Stomach (tissue), 9 donors: Measurements from ENCODE around the gene CFAP92. TPM values are rescaled to one million over a fixed set of nuclear protein-coding genes. Genes with fewer than 3 reads are reported as not detected.

Experiments
- DNase-seq, 2 donors: peaks; one replicate each; pipeline versions ENCODE4 v3.0.0 to v3.0.0-alpha.2; 2013 to 2019
- H3K27ac ChIP-seq, 5 donors: fragments of 200-600 bp in 4 of 5; sonication (generic) in 4 of 5; one replicate each; pipeline ENCODE4 v1.5.1; 2013 to 2019; ENCODE audit warnings: mild to moderate bottlenecking in 1 of 5, moderate library complexity in 1 of 5
- H3K27me3 ChIP-seq, 3 donors: fragments of 200-600 bp; sonication (generic); one replicate each; pipeline ENCODE4 v1.5.1; 2017 to 2019; ENCODE audit warnings: mixed run types in 1 of 3
- H3K36me3 ChIP-seq, 4 donors: fragments of 200-600 bp; sonication (generic); 1 replicate in 3 of 4; 2 replicates in 1 of 4; pipeline ENCODE4 v1.5.1; 2016 to 2019
- H3K4me1 ChIP-seq, 4 donors: fragments of 200-600 bp; sonication (generic); one replicate each; pipeline ENCODE4 v1.5.1; 2016 to 2019
- H3K4me3 ChIP-seq, 4 donors: fragments of 200-600 bp; sonication (generic) in 3 of 4; one replicate each; pipeline ENCODE4 v1.5.1; 2016 to 2019; ENCODE audit warnings: mild to moderate bottlenecking in 1 of 4
- H3K9me3 ChIP-seq, 4 donors: fragments of 200-600 bp; sonication (generic); one replicate each; pipeline ENCODE4 v1.5.1; 2016 to 2019
- CTCF ChIP-seq, 7 experiments: fragments of 450-650 bp in 4 of 7; fragments of 200-600 bp in 3 of 7; sonication (generic) in 3 of 7; IDR thresholded peaks; one replicate each; pipeline ENCODE4 v1.5.1; 2016 to 2019; ENCODE audit warnings: antibody characterized with exemption in 7 of 7, control low read depth in 2 of 7, mild to moderate bottlenecking in 1 of 7
- EP300 ChIP-seq: sonication (generic); formaldehyde crosslinking; IDR thresholded peaks from one replicate; pipeline ENCODE4 v1.6.1; 2017; ENCODE audit warnings: antibody characterized with exemption
- POLR2A ChIP-seq, 4 donors: fragments of 450-650 bp; IDR thresholded peaks; one replicate each; pipeline ENCODE4 v1.6.1; 2016; ENCODE audit warnings: antibody characterized with exemption in 4 of 4, control low read depth in 2 of 4, mild to moderate bottlenecking in 1 of 4, moderate library complexity in 1 of 4
- POLR2AphosphoS5 ChIP-seq, 3 donors: sonication (generic); formaldehyde crosslinking; IDR thresholded peaks; one replicate each; pipeline ENCODE4 v1.6.1; 2016; ENCODE audit warnings: antibody characterized with exemption in 3 of 3
- WGBS, 5 donors: extraction: QIAGEN DNeasy Blood & Tissue Kit in 3 of 5; methylation state at CpG; one replicate each; pipeline versions ENCODE4 v1.1.5 to v1.1.7; 2013 to 2018; 5-methylcytosine and 5-hydroxymethylcytosine counted together
- intact Hi-C: fragments of 100-400 bp; cut with DNase I; formaldehyde crosslinking; loops from one replicate; pipeline ENCODE4 v1.15.1; 2023; ENCODE audit warnings: low total_unique reads
- polyA plus RNA-seq, 3 donors: library from polyadenylated mRNA; stranded (reverse); fragments of 200-250 nt; gene quantifications; one replicate each; pipeline ENCODE4 v1.2.3, GENCODE V29; 2013
- small RNA-seq, 4 donors: library from RNA; depleted of rRNA; stranded (forward); fragments of <200 nt; gene quantifications; one replicate each; pipeline ENCODE3, GENCODE V24; 2016
- total RNA-seq, 5 donors: library from RNA; depleted of rRNA; stranded (reverse); fragments of >200 nt; gene quantifications; one replicate each; pipeline versions ENCODE4 v1.1.0 to v1.2.3, GENCODE V29; 2014 to 2016
- donor health status: healthy with polysubstance abuse.
- donor health status: Bipolar disorder and iron deficiency.
- donor health status: healthy.

Gene CFAP92
- total and polyA plus RNA-seq, 8 donors = 0.50 to 13.4 (median 2.3) TPM

GRCh38 chr3:128863560-128863959, 130.3 kb downstream of the CFAP92 start:
- Histone ChIP-seq H3K36me3 (no peaks in the 10 kb centered on the region), H3K27ac (no peak overlapping the region), H3K27me3 (no peaks in the 10 kb centered on the region), H3K4me1 (peaks cover 0 to 11% (median 4%) of the 10 kb centered on the region in 4 donors), H3K9me3 (peaks cover 14 to 29% (median 23%) of the 10 kb centered on the region in 4 donors), H3K4me3 (no peak overlapping the region)
- WGBS, 5 donors = 56 to 87% (median 73%) methylated on average over 3 of the region's 3 CpGs
- intact Hi-C loops = no loop called here
- no peak for DNase-seq
- TF ChIP-seq POLR2A (IDR thresholded peaks at IDR 0.05) = no peak
- TF ChIP-seq EP300 = no peak
- TF ChIP-seq CTCF (IDR thresholded peaks at IDR 0.05) = no peak
- no peak for TF ChIP-seq POLR2AphosphoS5 (IDR thresholded peaks at IDR 0.05)

GRCh38 chr3:128861491-128861890, 132.4 kb downstream of the CFAP92 start:
- H3K36me3 ChIP-seq = no peaks in the 10 kb centered on the region
- DNase-seq = no peak
- WGBS, 5 donors = 77 to 92% (median 88%) methylated on average over 6 of the region's 6 CpGs
- peaks cover 0 to 11% (median 4%) of the 10 kb centered on the region in 4 donors for H3K4me1 ChIP-seq
- no peak overlapping the region for H3K27ac ChIP-seq
- TF ChIP-seq POLR2A (IDR thresholded peaks at IDR 0.05) (no peak), CTCF (IDR thresholded peaks at IDR 0.05) (no peak), POLR2AphosphoS5 (IDR thresholded peaks at IDR 0.05) (no peak), EP300 (no peak)
- intact Hi-C loops = no loop called here
- H3K9me3 ChIP-seq = peaks cover 14 to 47% (median 32%) of the 10 kb centered on the region in 4 donors
- no peaks in the 10 kb centered on the region for H3K27me3 ChIP-seq
- H3K4me3 ChIP-seq = no peak overlapping the region

Small RNA genes within 50 kb of the gene (small RNA-seq; reads per million reads assigned to genes)
- gene AC112484.4 = 0 reads per million in 4 donors

Other genes starting within 250 kb of the CFAP92 start
- gene ACAD9, start 114.5 kb downstream of the CFAP92 start, total RNA-seq = 100 to 1,000 TPM in 1 of 5 donors, 10 to 100 TPM in 4; 21.0 to 160 (median 38.7) TPM
- gene ACAD9, start 114.5 kb downstream of the CFAP92 start, polyA plus RNA-seq = 10 to 100 TPM; 17.1 to 24.5 (median 20.9) TPM
- 10 to 100 TPM in 3 of 5 donors, 1 to 10 TPM in 2; 1.0 to 13.9 (median 10.3) TPM for gene EFCC1, start 7.2 kb upstream of the CFAP92 start, total RNA-seq
- 10 to 100 TPM in 1 of 3 donors, 1 to 10 TPM in 2; 3.4 to 10.7 (median 8.2) TPM for gene EFCC1, start 7.2 kb upstream of the CFAP92 start, polyA plus RNA-seq
- not detected for gene GP9, start 66.7 kb upstream of the CFAP92 start, total RNA-seq
- not detected for gene GP9, start 66.7 kb upstream of the CFAP92 start, polyA plus RNA-seq
- 10 to 100 TPM in 4 of 5 donors, 1 to 10 TPM in 1; 6.1 to 70.6 (median 22.6) TPM for gene RAB43, start 127.7 kb upstream of the CFAP92 start, total RNA-seq
- 10 to 100 TPM in 2 of 3 donors, 1 to 10 TPM in 1; 4.3 to 18.1 (median 10.5) TPM for gene RAB43, start 127.7 kb upstream of the CFAP92 start, polyA plus RNA-seq
- 10 to 100 TPM in 1 of 5 donors, 1 to 10 TPM in 4; 5.4 to 24.4 (median 7.0) TPM for gene ISY1, start 167.0 kb upstream of the CFAP92 start, total RNA-seq
- gene ISY1, start 167.0 kb upstream of the CFAP92 start, polyA plus RNA-seq = 10 to 100 TPM; 17.8 to 31.5 (median 19.5) TPM
- gene CNBP, start 189.8 kb upstream of the CFAP92 start, total RNA-seq = 100 to 1,000 TPM; 185 to 399 (median 202) TPM
- gene CNBP, start 189.8 kb upstream of the CFAP92 start, polyA plus RNA-seq = 100 to 1,000 TPM; 315 to 537 (median 323) TPM